Astrocyte (in vitro differentiated cells and primary cell): ENCODE measurements around the gene PAF1.

Experiments used
- EZH2 ChIP-seq: IDR thresholded peaks from 2 replicates; pipeline ENCODE4 v1.6.1; 2012; ENCODE audit warnings: mild to moderate bottlenecking, low read length, inconsistent platforms; ENCODE audit not compliant: insufficient read depth
- TF ChIP-seq, protein P1 (sequence below): IDR thresholded peaks from 2 replicates; pipeline ENCODE4 v1.5.1; 2011; ENCODE audit warnings: low read depth, mild to moderate bottlenecking, inconsistent platforms, low read length, moderate library complexity; ENCODE audit not compliant: insufficient read depth

- TF ChIP-seq, protein P1, sequence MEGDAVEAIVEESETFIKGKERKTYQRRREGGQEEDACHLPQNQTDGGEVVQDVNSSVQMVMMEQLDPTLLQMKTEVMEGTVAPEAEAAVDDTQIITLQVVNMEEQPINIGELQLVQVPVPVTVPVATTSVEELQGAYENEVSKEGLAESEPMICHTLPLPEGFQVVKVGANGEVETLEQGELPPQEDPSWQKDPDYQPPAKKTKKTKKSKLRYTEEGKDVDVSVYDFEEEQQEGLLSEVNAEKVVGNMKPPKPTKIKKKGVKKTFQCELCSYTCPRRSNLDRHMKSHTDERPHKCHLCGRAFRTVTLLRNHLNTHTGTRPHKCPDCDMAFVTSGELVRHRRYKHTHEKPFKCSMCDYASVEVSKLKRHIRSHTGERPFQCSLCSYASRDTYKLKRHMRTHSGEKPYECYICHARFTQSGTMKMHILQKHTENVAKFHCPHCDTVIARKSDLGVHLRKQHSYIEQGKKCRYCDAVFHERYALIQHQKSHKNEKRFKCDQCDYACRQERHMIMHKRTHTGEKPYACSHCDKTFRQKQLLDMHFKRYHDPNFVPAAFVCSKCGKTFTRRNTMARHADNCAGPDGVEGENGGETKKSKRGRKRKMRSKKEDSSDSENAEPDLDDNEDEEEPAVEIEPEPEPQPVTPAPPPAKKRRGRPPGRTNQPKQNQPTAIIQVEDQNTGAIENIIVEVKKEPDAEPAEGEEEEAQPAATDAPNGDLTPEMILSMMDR: no peak
- no peak for TF ChIP-seq EZH2
Observed at GRCh38 chr19:39438270-39438934, 47.5 kb upstream of the PAF1 start.
